ENCODE measurements around the gene LMOD2. TPM values are rescaled to one million over a fixed set of nuclear protein-coding genes. Genes with fewer than 3 reads are reported as not detected.

Gene LMOD2
- total RNA-seq, 1 experiment from 2014 or later = not detected

- Histone ChIP-seq H3K4me2 (ENCODE audit: insufficient read depth, insufficient read length, low read length) (no peak overlapping the region), H3K14ac (ENCODE audit: insufficient read depth, low read length) (no peak overlapping the region), H2AK5ac (ENCODE audit: insufficient read length, low read length) (no peak overlapping the region), H2BK15ac (ENCODE audit: low read depth, low read length) (no peak overlapping the region), H3K9me3 (ENCODE audit: control insufficient read depth, low read depth, low read length) (no peaks in the 10 kb centered on the region), H3K9ac (ENCODE audit: extremely low read depth, insufficient read length, low read length) (no peak overlapping the region), H2BK5ac (ENCODE audit: insufficient read length, low read length) (no peak overlapping the region), H2BK120ac (ENCODE audit: low read depth, low read length, poor library complexity, severe bottlenecking) (no peak overlapping the region), H3T11ph (ENCODE audit: low read length) (no peak overlapping the region), H3K79me1 (ENCODE audit: insufficient read depth, low read depth, low read length, poor library complexity, severe bottlenecking) (no peaks in the 10 kb centered on the region), H2BK20ac (ENCODE audit: low read depth, low read length, poor library complexity, severe bottlenecking) (no peak overlapping the region), H3K18ac (ENCODE audit: insufficient read length, low read depth, low read length) (no peak overlapping the region), H3K56ac (ENCODE audit: insufficient read length, low read depth, low read length) (no peak overlapping the region), H2AFZ (ENCODE audit: low read length) (no peak overlapping the region), H3K27me3 (ENCODE audit: insufficient read depth, low read length) (no peaks in the 10 kb centered on the region), H3K4ac (ENCODE audit: low read depth, low read length) (no peak overlapping the region), H3K4me1 (ENCODE audit: insufficient read depth, low read length) (peaks cover 5% of the 10 kb centered on the region; the same call in 1 of the 2 replicates), H4K8ac (replicated peaks; ENCODE audit: insufficient read length, low read depth, low read length) (no peak overlapping the region), H3K23me2 (ENCODE audit: insufficient read length, low read depth, low read length, poor library complexity, severe bottlenecking) (no peaks in the 10 kb centered on the region), H4K20me1 (ENCODE audit: control insufficient read depth, insufficient read depth, insufficient read length) (no peaks in the 10 kb centered on the region), H3K27ac (ENCODE audit: insufficient read length, low read depth, low read length) (no peak overlapping the region), H2BK12ac (ENCODE audit: insufficient read length, low read depth, low read length) (no peak overlapping the region), H3K23ac (ENCODE audit: insufficient read length, low read depth, low read length) (no peak overlapping the region), H4K5ac (ENCODE audit: insufficient read length, low read depth, low read length) (no peak overlapping the region), H4K91ac (ENCODE audit: insufficient read length, low read depth, low read length) (no peak overlapping the region), H3K79me2 (ENCODE audit: insufficient read depth, low read length) (no peaks in the 10 kb centered on the region)
- H3K27me3 Mint-ChIP-seq (ENCODE audit: low read depth) = no peaks in the 10 kb centered on the region
- no peak overlapping the region for H3K4me3 Mint-ChIP-seq
- H3K27ac Mint-ChIP-seq = no peak overlapping the region
- no peaks in the 10 kb centered on the region for H3K9me3 Mint-ChIP-seq
- no peak for TF ChIP-seq CTCF (conservative IDR thresholded peaks at IDR 0.05)
- DNase-seq = no peak
- WGBS (ENCODE audit: extremely low coverage, insufficient read length, low lambda C conversion rate) = no CpG with 5 or more reads among the region's 2 CpGs
- no peaks in the 10 kb centered on the region for H3K36me3 Mint-ChIP-seq (ENCODE audit: insufficient read depth in 1 of 3, low read depth in 3 of 3)
- peaks cover 19 to 26% of the 10 kb centered on the region in 2 experiments for H3K4me1 Mint-ChIP-seq
These were observed 5.7 kb upstream of the LMOD2 start for GRCh38 chr7:123649964-123650363.

All from H9 (cell line).